Testis (tissue), 3 donors: ENCODE results near the gene REV3L. TPM values are rescaled to one million over a fixed set of nuclear protein-coding genes. Genes with fewer than 3 reads are reported as not detected.

ENCODE experiments used
- DNase-seq: peaks from one replicate; pipeline ENCODE4 v3.0.0-alpha.2; 2019
- H3K27ac ChIP-seq, 2 donors: fragments of 200-600 bp; sonication (generic); one replicate each; pipeline ENCODE4 v1.5.1; 2019
- H3K27me3 ChIP-seq: fragments of 200-600 bp; sonication (generic); one replicate; pipeline ENCODE4 v1.5.1; 2019
- H3K36me3 ChIP-seq: fragments of 200-600 bp; sonication (generic); one replicate; pipeline ENCODE4 v1.5.1; 2017; ENCODE audit warnings: low read depth; ENCODE audit errors: missing control alignments
- H3K4me1 ChIP-seq: fragments of 200-600 bp; sonication (generic); one replicate; pipeline ENCODE4 v1.5.1; 2019
- H3K4me3 ChIP-seq, 2 donors: fragments of 200-600 bp; sonication (generic); one replicate each; pipeline ENCODE4 v1.5.1; 2017 to 2019
- H3K9me3 ChIP-seq: fragments of 200-600 bp; sonication (generic); one replicate; pipeline ENCODE4 v1.5.1; 2017
- POLR2A ChIP-seq: fragments of 450-650 bp; IDR thresholded peaks from one replicate; pipeline ENCODE4 v1.6.1; 2017; ENCODE audit warnings: antibody characterized with exemption, mild to moderate bottlenecking, moderate library complexity
- WGBS, 2 donors: methylation state at CpG; one replicate each; pipeline ENCODE4 v1.1.5; 2018; 5-methylcytosine and 5-hydroxymethylcytosine counted together
- intact Hi-C: fragments of 100-400 bp; cut with DNase I; formaldehyde crosslinking; loops from one replicate; pipeline ENCODE4 v1.15.1; 2023; ENCODE audit warnings: low total_unique reads
- polyA plus RNA-seq: library from polyadenylated mRNA; stranded (reverse); fragments of 350-450 nt; fragmentation: Illumina TruSeq; extraction: RNeasy Lipid Tissue Mini Kit (QIAGEN cat#74804); gene quantifications from one replicate; pipeline ENCODE4 v1.2.3, GENCODE V29; 2014; ENCODE audit warnings: low read depth, low replicate concordance; ENCODE audit not compliant: insufficient read depth
- total RNA-seq, 2 donors: library from RNA; depleted of rRNA; stranded (reverse); fragments of >200 nt; gene quantifications; one replicate each; pipeline ENCODE4 v1.2.3, GENCODE V29; 2016
- TF ChIP-seq, protein P1 (sequence below), 3 experiments: fragments of 450-650 bp in 2 of 3; fragments of 200-600 bp in 1 of 3; sonication (generic) in 1 of 3; IDR thresholded peaks; one replicate each; pipeline ENCODE4 v1.5.1; 2016 to 2019; ENCODE audit warnings: antibody characterized with exemption in 3 of 3, mild to moderate bottlenecking in 2 of 3, moderate library complexity in 1 of 3

The REV3L gene
- total and polyA plus RNA-seq, 3 donors from 2014 or later = 11.1 to 56.8 (median 48.8) TPM

GRCh38 chr6:111283707-111284106 is 199.3 kb downstream of the REV3L start:
- H3K9me3 ChIP-seq = no peaks in the 10 kb centered on the region
- no peaks in the 10 kb centered on the region for H3K36me3 ChIP-seq
- H3K27ac ChIP-seq = no peak overlapping the region
- intact Hi-C loops = no loop called here
- 96 to 98% methylated on average over 2 of the region's 2 CpGs for WGBS, 2 donors
- no peak overlapping the region for H3K4me3 ChIP-seq
- TF ChIP-seq, protein P1, sequence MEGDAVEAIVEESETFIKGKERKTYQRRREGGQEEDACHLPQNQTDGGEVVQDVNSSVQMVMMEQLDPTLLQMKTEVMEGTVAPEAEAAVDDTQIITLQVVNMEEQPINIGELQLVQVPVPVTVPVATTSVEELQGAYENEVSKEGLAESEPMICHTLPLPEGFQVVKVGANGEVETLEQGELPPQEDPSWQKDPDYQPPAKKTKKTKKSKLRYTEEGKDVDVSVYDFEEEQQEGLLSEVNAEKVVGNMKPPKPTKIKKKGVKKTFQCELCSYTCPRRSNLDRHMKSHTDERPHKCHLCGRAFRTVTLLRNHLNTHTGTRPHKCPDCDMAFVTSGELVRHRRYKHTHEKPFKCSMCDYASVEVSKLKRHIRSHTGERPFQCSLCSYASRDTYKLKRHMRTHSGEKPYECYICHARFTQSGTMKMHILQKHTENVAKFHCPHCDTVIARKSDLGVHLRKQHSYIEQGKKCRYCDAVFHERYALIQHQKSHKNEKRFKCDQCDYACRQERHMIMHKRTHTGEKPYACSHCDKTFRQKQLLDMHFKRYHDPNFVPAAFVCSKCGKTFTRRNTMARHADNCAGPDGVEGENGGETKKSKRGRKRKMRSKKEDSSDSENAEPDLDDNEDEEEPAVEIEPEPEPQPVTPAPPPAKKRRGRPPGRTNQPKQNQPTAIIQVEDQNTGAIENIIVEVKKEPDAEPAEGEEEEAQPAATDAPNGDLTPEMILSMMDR (IDR thresholded peaks at IDR 0.05) = no peak
- no peak for DNase-seq
- H3K4me1 ChIP-seq = no peaks in the 10 kb centered on the region
- no peaks in the 10 kb centered on the region for H3K27me3 ChIP-seq

GRCh38 chr6:111282515-111282914 is 200.5 kb downstream of the REV3L start:
- Histone ChIP-seq H3K27ac (no peak overlapping the region), H3K27me3 (no peaks in the 10 kb centered on the region), H3K4me3 (no peak overlapping the region), H3K36me3 (no peaks in the 10 kb centered on the region), H3K4me1 (no peaks in the 10 kb centered on the region), H3K9me3 (no peaks in the 10 kb centered on the region)
- TF ChIP-seq, protein P1 (IDR thresholded peaks at IDR 0.05) = no peak
- no peak for TF ChIP-seq POLR2A
- intact Hi-C loops = no loop called here
- DNase-seq = no peak
- WGBS, 2 donors = 92 to 96% methylated on average over 1 of the region's 1 CpG

- TF ChIP-seq, protein P1 (IDR thresholded peaks at IDR 0.05) = no peak
- no peak for TF ChIP-seq POLR2A
- Histone ChIP-seq H3K36me3 (no peaks in the 10 kb centered on the region), H3K27me3 (no peaks in the 10 kb centered on the region), H3K4me3 (no peak overlapping the region), H3K4me1 (no peaks in the 10 kb centered on the region), H3K27ac (no peak overlapping the region), H3K9me3 (no peaks in the 10 kb centered on the region)
- no peak for DNase-seq
- WGBS, 2 donors = 98% methylated on average over 4 of the region's 4 CpGs
- intact Hi-C loops = no loop called here
Measured at GRCh38 chr6:111280445-111280955, 202.5 kb downstream of the REV3L start.

- H3K4me3 ChIP-seq = no peak overlapping the region
- no peaks in the 10 kb centered on the region for H3K4me1 ChIP-seq
- no peaks in the 10 kb centered on the region for H3K27me3 ChIP-seq
- H3K36me3 ChIP-seq = no peaks in the 10 kb centered on the region
- TF ChIP-seq, protein P1 (IDR thresholded peaks at IDR 0.05) = no peak
- no peak for TF ChIP-seq POLR2A
- H3K27ac ChIP-seq = no peak overlapping the region
- intact Hi-C loops = no loop called here
- DNase-seq = no peak
- 84 to 97% methylated on average over 2 of the region's 2 CpGs for WGBS, 2 donors
- H3K9me3 ChIP-seq = no peaks in the 10 kb centered on the region
Measured at GRCh38 chr6:111278731-111279130, 204.3 kb downstream of the REV3L start.

- Histone ChIP-seq H3K4me3 (no peak overlapping the region), H3K27ac (no peak overlapping the region), H3K36me3 (no peaks in the 10 kb centered on the region), H3K27me3 (no peaks in the 10 kb centered on the region), H3K4me1 (no peaks in the 10 kb centered on the region), H3K9me3 (no peaks in the 10 kb centered on the region)
- intact Hi-C loops = no loop called here
- TF ChIP-seq POLR2A = no peak
- TF ChIP-seq, protein P1 (IDR thresholded peaks at IDR 0.05) = no peak
- WGBS, 2 donors = 83 to 98% methylated on average over 1 of the region's 1 CpG
- DNase-seq = no peak
Measured at GRCh38 chr6:111277819-111278218, 205.2 kb downstream of the REV3L start.
